Ishikawa (cell line): ENCODE measurements around the gene FERMT1.
A peak's percentile ranks its signal among the peaks of the same experiment; 100 is the strongest.

Source experiments
- CEBPB ChIP-seq: IDR thresholded peaks from 2 replicates; pipeline ENCODE4 v1.6.1; 2012
- CREB1 ChIP-seq: IDR thresholded peaks from 2 replicates; pipeline ENCODE4 v1.6.1; 2012; ENCODE audit warnings: low read depth
- EGR1 ChIP-seq: IDR thresholded peaks from 2 replicates; pipeline ENCODE4 v1.6.1; 2012
- EP300 ChIP-seq: IDR thresholded peaks from 2 replicates; pipeline ENCODE4 v1.6.1; 2012; ENCODE audit warnings: borderline replicate concordance
- FOXM1 ChIP-seq: IDR thresholded peaks from 2 replicates; pipeline ENCODE4 v1.6.1; 2012; ENCODE audit warnings: low read depth, borderline replicate concordance
- NFIC ChIP-seq: IDR thresholded peaks from 2 replicates; pipeline ENCODE4 v1.6.1; 2012
- RAD21 ChIP-seq: IDR thresholded peaks from 2 replicates; pipeline ENCODE4 v1.6.1; 2012; ENCODE audit warnings: low read depth
- TAF1 ChIP-seq: IDR thresholded peaks from 2 replicates; pipeline ENCODE4 v1.6.1; 2012; ENCODE audit warnings: low read depth, mild to moderate bottlenecking
- TCF12 ChIP-seq: IDR thresholded peaks from 2 replicates; pipeline ENCODE4 v1.6.1; 2012; ENCODE audit warnings: low read depth
- TEAD4 ChIP-seq: IDR thresholded peaks from 2 replicates; pipeline ENCODE4 v1.6.1; 2012
- YY1 ChIP-seq: IDR thresholded peaks from 2 replicates; pipeline ENCODE4 v1.6.1; 2012; ENCODE audit warnings: low read depth
- ZBTB7A ChIP-seq: IDR thresholded peaks from 2 replicates; pipeline ENCODE4 v1.6.1; 2012; ENCODE audit warnings: low read depth
- TF ChIP-seq, protein P1 (sequence below): IDR thresholded peaks from 2 replicates; pipeline ENCODE4 v1.6.1; 2012
- TF ChIP-seq, protein P2 (sequence below): IDR thresholded peaks from 2 replicates; pipeline ENCODE4 v1.6.1; 2012; ENCODE audit warnings: low read depth, mild to moderate bottlenecking
- TF ChIP-seq, protein P3 (sequence below): IDR thresholded peaks from 2 replicates; pipeline ENCODE4 v1.6.1; 2012

FERMT1 gene

DNA sequence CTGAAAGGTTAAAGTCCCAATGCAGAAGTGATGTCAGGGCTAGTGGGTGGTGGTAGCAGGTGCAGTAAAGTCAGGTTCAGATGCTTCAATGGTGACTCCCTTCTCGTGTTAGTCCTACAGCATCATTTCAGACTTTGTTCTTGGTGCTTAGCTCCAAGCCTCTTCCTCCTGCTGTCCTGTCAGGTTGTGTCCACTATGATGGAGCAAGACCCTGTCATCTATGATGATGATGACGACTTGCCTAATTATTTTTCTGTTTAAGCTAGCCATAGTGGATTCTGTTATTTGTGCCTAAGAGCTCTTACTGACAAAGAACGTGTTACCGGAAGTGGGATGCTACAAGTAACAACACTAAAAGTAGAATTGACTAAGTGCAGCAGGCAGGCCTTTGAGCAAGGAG, 5.0 kb upstream of the FERMT1 start:
- TF ChIP-seq TEAD4: no peak
- TF ChIP-seq, protein P1, sequence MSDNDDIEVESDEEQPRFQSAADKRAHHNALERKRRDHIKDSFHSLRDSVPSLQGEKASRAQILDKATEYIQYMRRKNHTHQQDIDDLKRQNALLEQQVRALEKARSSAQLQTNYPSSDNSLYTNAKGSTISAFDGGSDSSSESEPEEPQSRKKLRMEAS: no peak
- no peak for TF ChIP-seq CEBPB
- TF ChIP-seq EGR1: no peak
- TF ChIP-seq EP300: no peak
- TF ChIP-seq YY1: no peak
- TF ChIP-seq CREB1: no peak

DNA sequence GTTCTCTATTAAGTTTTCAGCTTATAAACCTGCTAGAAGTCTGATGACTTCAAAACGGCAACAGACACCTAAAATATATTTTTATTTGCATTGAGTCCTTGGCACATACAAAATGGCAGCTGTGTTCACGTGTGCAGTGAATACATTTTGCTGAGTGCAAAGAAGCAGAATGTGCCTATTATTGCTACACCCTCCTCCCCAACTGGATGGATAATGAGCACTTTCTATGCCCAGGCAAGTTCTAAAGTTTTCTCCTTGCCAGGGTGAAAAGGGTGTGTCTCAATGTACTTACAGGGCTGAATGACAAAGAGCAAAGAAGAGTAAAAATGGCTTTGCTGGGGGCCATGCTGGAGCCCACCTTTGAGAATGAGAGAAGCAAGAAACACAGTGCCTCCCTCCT, 4.0 kb upstream of the FERMT1 start:
- TF ChIP-seq, protein P1: no peak
- TF ChIP-seq, protein P2, sequence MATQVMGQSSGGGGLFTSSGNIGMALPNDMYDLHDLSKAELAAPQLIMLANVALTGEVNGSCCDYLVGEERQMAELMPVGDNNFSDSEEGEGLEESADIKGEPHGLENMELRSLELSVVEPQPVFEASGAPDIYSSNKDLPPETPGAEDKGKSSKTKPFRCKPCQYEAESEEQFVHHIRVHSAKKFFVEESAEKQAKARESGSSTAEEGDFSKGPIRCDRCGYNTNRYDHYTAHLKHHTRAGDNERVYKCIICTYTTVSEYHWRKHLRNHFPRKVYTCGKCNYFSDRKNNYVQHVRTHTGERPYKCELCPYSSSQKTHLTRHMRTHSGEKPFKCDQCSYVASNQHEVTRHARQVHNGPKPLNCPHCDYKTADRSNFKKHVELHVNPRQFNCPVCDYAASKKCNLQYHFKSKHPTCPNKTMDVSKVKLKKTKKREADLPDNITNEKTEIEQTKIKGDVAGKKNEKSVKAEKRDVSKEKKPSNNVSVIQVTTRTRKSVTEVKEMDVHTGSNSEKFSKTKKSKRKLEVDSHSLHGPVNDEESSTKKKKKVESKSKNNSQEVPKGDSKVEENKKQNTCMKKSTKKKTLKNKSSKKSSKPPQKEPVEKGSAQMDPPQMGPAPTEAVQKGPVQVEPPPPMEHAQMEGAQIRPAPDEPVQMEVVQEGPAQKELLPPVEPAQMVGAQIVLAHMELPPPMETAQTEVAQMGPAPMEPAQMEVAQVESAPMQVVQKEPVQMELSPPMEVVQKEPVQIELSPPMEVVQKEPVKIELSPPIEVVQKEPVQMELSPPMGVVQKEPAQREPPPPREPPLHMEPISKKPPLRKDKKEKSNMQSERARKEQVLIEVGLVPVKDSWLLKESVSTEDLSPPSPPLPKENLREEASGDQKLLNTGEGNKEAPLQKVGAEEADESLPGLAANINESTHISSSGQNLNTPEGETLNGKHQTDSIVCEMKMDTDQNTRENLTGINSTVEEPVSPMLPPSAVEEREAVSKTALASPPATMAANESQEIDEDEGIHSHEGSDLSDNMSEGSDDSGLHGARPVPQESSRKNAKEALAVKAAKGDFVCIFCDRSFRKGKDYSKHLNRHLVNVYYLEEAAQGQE: no peak
- TF ChIP-seq EGR1 (no peak), TEAD4 (no peak), EP300 (no peak), FOXM1 (no peak), RAD21 (no peak), TCF12 (no peak), TAF1 (no peak), ZBTB7A (no peak), CEBPB (no peak)

DNA sequence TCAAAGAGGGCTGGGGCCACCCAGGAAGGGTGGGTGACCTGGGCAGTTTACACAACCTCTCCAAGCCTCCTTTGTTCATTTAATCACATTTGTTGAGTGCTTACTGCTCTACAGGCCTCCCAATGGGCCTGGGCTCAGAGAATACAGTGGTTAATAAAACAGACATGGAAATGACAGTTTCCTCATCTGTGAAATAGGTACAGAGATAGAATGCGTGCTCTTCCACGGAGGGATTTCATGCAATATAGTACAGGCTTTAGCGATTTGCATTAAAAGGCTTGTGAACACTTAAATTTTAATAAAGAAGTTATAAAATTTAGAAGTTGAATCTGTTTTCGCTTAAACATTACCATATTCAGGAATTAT, 802 bp upstream of the FERMT1 start:
- TF ChIP-seq TEAD4 (no peak), NFIC (no peak), EP300 (no peak), TCF12 (no peak), CREB1 (no peak), EGR1 (no peak), YY1 (no peak), FOXM1 (no peak)
- TF ChIP-seq, protein P3, sequence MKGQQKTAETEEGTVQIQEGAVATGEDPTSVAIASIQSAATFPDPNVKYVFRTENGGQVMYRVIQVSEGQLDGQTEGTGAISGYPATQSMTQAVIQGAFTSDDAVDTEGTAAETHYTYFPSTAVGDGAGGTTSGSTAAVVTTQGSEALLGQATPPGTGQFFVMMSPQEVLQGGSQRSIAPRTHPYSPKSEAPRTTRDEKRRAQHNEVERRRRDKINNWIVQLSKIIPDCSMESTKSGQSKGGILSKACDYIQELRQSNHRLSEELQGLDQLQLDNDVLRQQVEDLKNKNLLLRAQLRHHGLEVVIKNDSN: no peak
- TF ChIP-seq, protein P2: no peak
- TF ChIP-seq, protein P1: no peak

DNA sequence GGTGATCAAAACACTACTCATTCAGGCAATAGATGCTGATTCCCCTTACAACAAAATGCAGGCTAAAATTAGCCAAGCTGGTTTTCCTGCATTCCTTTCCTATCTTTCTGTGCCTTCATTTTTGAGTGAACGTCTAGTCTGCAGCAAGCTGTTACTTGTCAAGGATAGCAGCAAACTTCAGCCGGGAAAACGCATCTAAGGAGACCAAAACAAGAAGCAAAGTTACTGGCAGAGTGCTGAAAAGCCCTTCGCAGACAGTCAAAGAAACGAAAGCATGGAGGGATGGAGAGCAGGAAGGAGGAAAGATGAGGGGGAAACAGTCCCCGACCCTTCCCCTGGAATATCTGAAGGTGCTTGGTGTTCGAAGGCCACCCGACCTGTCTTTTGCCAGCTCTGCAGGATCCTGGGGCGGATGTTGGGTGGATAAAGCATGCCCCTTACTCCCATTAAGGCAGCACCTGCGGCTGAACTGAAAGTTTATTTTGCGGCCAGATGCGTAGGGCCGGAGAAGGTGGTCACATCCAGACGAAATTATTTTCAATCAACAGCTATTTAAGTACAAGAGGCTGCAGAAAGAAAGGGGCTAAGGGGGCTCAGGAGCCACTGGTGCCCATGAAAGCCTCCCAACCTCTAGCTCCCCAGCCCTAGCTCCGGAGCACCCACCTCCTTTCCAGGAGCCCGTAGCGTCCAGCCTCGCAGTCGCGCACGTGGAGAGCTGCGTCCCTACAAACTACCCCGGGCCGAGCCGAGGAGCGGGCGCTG, 538 bp downstream of the FERMT1 start:
- TF ChIP-seq, protein P1: peak; percentile 78; the same call in 1 of the 2 replicates
- TF ChIP-seq NFIC: no peak

DNA sequence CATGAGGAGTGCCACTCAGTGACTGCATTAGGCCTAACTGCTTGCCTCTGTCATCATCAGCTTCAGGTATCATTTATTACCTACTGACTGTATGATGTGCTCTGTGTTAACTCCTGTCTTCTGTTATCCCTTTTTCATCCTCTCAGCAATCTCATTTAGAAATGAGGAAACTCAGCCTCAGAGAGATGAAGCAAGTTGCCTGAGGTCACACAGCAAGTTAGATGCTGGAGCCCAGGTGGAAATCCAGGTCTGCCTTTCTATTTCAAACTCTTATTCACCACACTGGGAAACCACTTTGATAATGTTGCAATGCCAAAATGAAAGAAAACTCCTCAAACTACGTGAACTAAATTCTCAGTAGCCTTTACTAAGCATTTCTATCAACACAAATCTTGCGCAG, 1.3 kb downstream of the FERMT1 start:
- TF ChIP-seq, protein P3: no peak
- no peak for TF ChIP-seq EGR1
- TF ChIP-seq NFIC: no peak

DNA sequence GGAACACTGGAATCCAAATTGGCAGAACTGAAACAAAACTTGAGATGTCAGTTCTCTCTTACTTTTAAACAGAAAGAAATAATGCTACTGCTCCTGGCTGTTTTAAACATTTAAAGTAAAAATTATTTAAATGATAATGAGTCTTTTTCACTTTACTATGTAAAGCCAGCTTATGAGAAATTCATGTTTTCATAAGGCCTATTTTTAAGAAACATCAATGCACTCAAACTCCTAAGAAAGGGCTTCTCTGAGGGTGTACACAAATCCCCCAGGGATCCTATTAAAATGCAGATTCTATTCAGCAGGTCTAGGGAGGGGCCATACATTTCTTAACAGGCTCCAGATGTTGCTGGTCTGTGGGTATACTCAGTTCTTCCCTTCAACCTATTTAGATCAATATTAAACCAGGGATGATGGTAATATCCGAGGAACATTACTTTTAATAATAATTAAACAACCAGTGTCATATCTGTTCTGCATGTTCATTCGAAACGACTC, 2.3 kb downstream of the FERMT1 start:
- no peak for TF ChIP-seq NFIC
- no peak for TF ChIP-seq TCF12
- no peak for TF ChIP-seq YY1
- TF ChIP-seq RAD21: no peak
- TF ChIP-seq, protein P3: no peak
- no peak for TF ChIP-seq FOXM1
- TF ChIP-seq CEBPB: no peak
- TF ChIP-seq ZBTB7A: no peak
- TF ChIP-seq TEAD4: no peak
- TF ChIP-seq TAF1: no peak
- TF ChIP-seq EP300: no peak
- TF ChIP-seq, protein P2: no peak
- TF ChIP-seq CREB1: no peak
- TF ChIP-seq, protein P1: no peak
- no peak for TF ChIP-seq EGR1
